ENCODE results near the gene NDE1. TPM values are rescaled to one million over a fixed set of nuclear protein-coding genes. Genes with fewer than 3 reads are reported as not detected.

The NDE1 gene
- total and polyA plus RNA-seq, 8 donors, result 6.7 to 286 (median 26.5) TPM

- Histone ChIP-seq H3K36me3 (peaks cover 18 to 100% (median 66%) of the 10 kb centered on the region in 4 donors), H3K27me3 (no peaks in the 10 kb centered on the region), H3K9me3 (peaks cover 0 to 8% (median 4%) of the 10 kb centered on the region in 4 donors), H3K4me1 (no peaks in the 10 kb centered on the region), H3K27ac (no peak overlapping the region), H3K4me3 (no peak overlapping the region)
- TF ChIP-seq POLR2AphosphoS5 (IDR thresholded peaks at IDR 0.05), result no peak
- TF ChIP-seq POLR2A (IDR thresholded peaks at IDR 0.05), result no peak
- no peak for TF ChIP-seq CTCF (IDR thresholded peaks at IDR 0.05)
- no peak for TF ChIP-seq EP300 (IDR thresholded peaks at IDR 0.05)
- intact Hi-C loops (cut with DNase I; ENCODE audit: low total_unique reads), result no loop called here
- DNase-seq, result no peak
- WGBS, 5 donors, result 55 to 79% (median 61%) methylated on average over 7 of the region's 7 CpGs
These were observed 86.5 kb downstream of the NDE1 start for GRCh38 chr16:15736529-15736928.

GRCh38 chr16:15737140-15737644 is 87.1 kb downstream of the NDE1 start:
- H3K4me1 ChIP-seq, result no peaks in the 10 kb centered on the region
- H3K36me3 ChIP-seq, result peaks cover 21 to 100% (median 69%) of the 10 kb centered on the region in 4 donors
- no peak overlapping the region for H3K27ac ChIP-seq
- DNase-seq, result no peak
- TF ChIP-seq CTCF (IDR thresholded peaks at IDR 0.05), result no peak
- TF ChIP-seq POLR2AphosphoS5 (IDR thresholded peaks at IDR 0.05), result no peak
- TF ChIP-seq POLR2A (IDR thresholded peaks at IDR 0.05), result no peak
- no peak for TF ChIP-seq EP300 (IDR thresholded peaks at IDR 0.05)
- H3K4me3 ChIP-seq, result no peak overlapping the region
- peaks cover 0 to 8% (median 4%) of the 10 kb centered on the region in 4 donors for H3K9me3 ChIP-seq
- 81 to 89% (median 85%) methylated on average over 18 of the region's 18 CpGs for WGBS, 5 donors
- intact Hi-C loops (cut with DNase I; ENCODE audit: low total_unique reads), result no loop called here
- no peaks in the 10 kb centered on the region for H3K27me3 ChIP-seq

GRCh38 chr16:15739464-15739863 is 89.4 kb downstream of the NDE1 start:
- peaks cover 0 to 2% (median 0%) of the 10 kb centered on the region in 4 donors for H3K4me1 ChIP-seq
- no peaks in the 10 kb centered on the region for H3K27me3 ChIP-seq
- H3K36me3 ChIP-seq, result peaks cover 17 to 100% (median 67%) of the 10 kb centered on the region in 4 donors
- TF ChIP-seq POLR2AphosphoS5 (IDR thresholded peaks at IDR 0.05) (no peak), POLR2A (IDR thresholded peaks at IDR 0.05) (no peak), EP300 (IDR thresholded peaks at IDR 0.05) (no peak), CTCF (IDR thresholded peaks at IDR 0.05) (no peak)
- no peak overlapping the region for H3K27ac ChIP-seq
- no peak for DNase-seq
- peaks cover 0 to 8% (median 4%) of the 10 kb centered on the region in 4 donors for H3K9me3 ChIP-seq
- intact Hi-C loops (cut with DNase I; ENCODE audit: low total_unique reads), result no loop called here
- 77 to 88% (median 84%) methylated on average over 2 of the region's 2 CpGs for WGBS, 5 donors
- no peak overlapping the region for H3K4me3 ChIP-seq

- no peak overlapping the region for H3K27ac ChIP-seq
These were observed 89.9 kb downstream of the NDE1 start for GRCh38 chr16:15739950-15740349.

More at GRCh38 chr16:15739950-15740349, 89.9 kb downstream of the NDE1 start:
- peaks cover 17 to 100% (median 67%) of the 10 kb centered on the region in 4 donors for H3K36me3 ChIP-seq
- H3K4me1 ChIP-seq, result peaks cover 0 to 7% (median 4%) of the 10 kb centered on the region in 4 donors
- WGBS, 5 donors, result 67 to 87% (median 79%) methylated on average over 6 of the region's 6 CpGs
- TF ChIP-seq CTCF (IDR thresholded peaks at IDR 0.05), result no peak
- TF ChIP-seq POLR2AphosphoS5 (IDR thresholded peaks at IDR 0.05), result no peak
- TF ChIP-seq EP300 (IDR thresholded peaks at IDR 0.05), result no peak
- TF ChIP-seq POLR2A (IDR thresholded peaks at IDR 0.05), result no peak
- H3K9me3 ChIP-seq, result peaks cover 0 to 8% (median 4%) of the 10 kb centered on the region in 4 donors
- no peak overlapping the region for H3K4me3 ChIP-seq
- intact Hi-C loops (cut with DNase I; ENCODE audit: low total_unique reads), result no loop called here
- no peaks in the 10 kb centered on the region for H3K27me3 ChIP-seq
- DNase-seq, result no peak

Measured in stomach (tissue), 9 donors.